Endometrial microvascular endothelial cells (primary cell): Measurements from ENCODE around the gene WIF1. TPM values are rescaled to one million over a fixed set of nuclear protein-coding genes. Genes with fewer than 3 reads are reported as not detected.

Source experiments
- in situ Hi-C: cut with HindIII; loops from 2 replicates; pipeline ENCODE4 v1.10.0; 2017; ENCODE audit warnings: low sequenced_read_pairs, low pct_unique_long_range_greater_than_20kb; ENCODE audit errors: inconsistent ontology term
- total RNA-seq: library from RNA; depleted of rRNA; stranded (reverse); fragments of >200 nt; gene quantifications from one replicate; pipeline ENCODE4 v1.2.3, GENCODE V29; 2015; ENCODE audit errors: inconsistent ontology term

The WIF1 gene
- total RNA-seq, 1 donor from 2014 or later, result not detected

GRCh38 chr12:65055859-65056258, 65.2 kb downstream of the WIF1 start:
- in situ Hi-C loops, result no loop called here

- in situ Hi-C loops, result no loop called here
These were observed 69.9 kb downstream of the WIF1 start for GRCh38 chr12:65051218-65051617.

GRCh38 chr12:65045269-65045668, 75.8 kb downstream of the WIF1 start:
- in situ Hi-C loops, result no loop called here

- in situ Hi-C loops, result no loop called here
These were observed 81.8 kb downstream of the WIF1 start for GRCh38 chr12:65039301-65039700.

- in situ Hi-C loops, result no loop called here
These were observed 96.0 kb downstream of the WIF1 start for GRCh38 chr12:65025136-65025535.

GRCh38 chr12:65023485-65023884, 97.6 kb downstream of the WIF1 start:
- in situ Hi-C loops, result no loop called here

- in situ Hi-C loops, result no loop called here
These were observed 98.1 kb downstream of the WIF1 start for GRCh38 chr12:65022960-65023359.

GRCh38 chr12:65022421-65022820, 98.7 kb downstream of the WIF1 start:
- in situ Hi-C loops, result no loop called here

- in situ Hi-C loops, result no loop called here
These were observed 101.3 kb downstream of the WIF1 start for GRCh38 chr12:65019696-65020234.

- in situ Hi-C loops, result no loop called here
These were observed 104.0 kb downstream of the WIF1 start for GRCh38 chr12:65016881-65017650.

- in situ Hi-C loops, result no loop called here
These were observed 105.3 kb downstream of the WIF1 start for GRCh38 chr12:65015850-65016249.

- in situ Hi-C loops, result no loop called here
These were observed 106.4 kb downstream of the WIF1 start for GRCh38 chr12:65014504-65015271.

GRCh38 chr12:65010437-65010836, 110.7 kb downstream of the WIF1 start:
- in situ Hi-C loops, result no loop called here

GRCh38 chr12:65005716-65006115, 115.4 kb downstream of the WIF1 start:
- in situ Hi-C loops, result no loop called here

GRCh38 chr12:65004270-65004669, 116.8 kb downstream of the WIF1 start:
- in situ Hi-C loops, result no loop called here

Other genes starting within 250 kb of the WIF1 start
- 17.1 TPM for gene LEMD3, start 48.3 kb upstream of the WIF1 start, total RNA-seq
- gene MSRB3, start 157.4 kb upstream of the WIF1 start, total RNA-seq, result 47.6 TPM